HCT116 (cell line): ENCODE data around the gene CUBN.

Source experiments
- CBX3 ChIP-seq: IDR thresholded peaks from 2 replicates; pipeline ENCODE4 v1.6.1; 2012; ENCODE audit warnings: low read depth
- EGR1 ChIP-seq: IDR thresholded peaks from 2 replicates; pipeline ENCODE4 v1.6.1; 2012; ENCODE audit warnings: low read depth
- EZH2 ChIP-seq: fragments of 200-600 bp; sonication (generic); IDR thresholded peaks from 2 replicates; pipeline ENCODE4 v1.6.1; 2017; ENCODE audit warnings: antibody characterized with exemption, mixed run types
- EZH2phosphoT487 ChIP-seq: fragments of 200-600 bp; IDR thresholded peaks from 2 replicates; pipeline ENCODE4 v1.6.1; 2018; ENCODE audit warnings: antibody characterized with exemption, borderline replicate concordance
- JUND ChIP-seq: IDR thresholded peaks from 2 replicates; pipeline ENCODE4 v1.6.1; 2012
- POLR2A ChIP-seq: IDR thresholded peaks from 2 replicates; pipeline ENCODE4 v1.7.0; 2011; ENCODE audit warnings: borderline replicate concordance; ENCODE audit not compliant: insufficient read depth, insufficient read length; ENCODE audit errors: extremely low read depth
- POLR2AphosphoS5 ChIP-seq: IDR thresholded peaks from 2 replicates; pipeline ENCODE4 v1.6.1; 2011; ENCODE audit warnings: mild to moderate bottlenecking, low read depth, low read length, moderate library complexity
- RAD21 ChIP-seq: IDR thresholded peaks from 2 replicates; pipeline ENCODE4 v1.6.1; 2012; ENCODE audit warnings: low read depth, mild to moderate bottlenecking
- TCF7L2 ChIP-seq: IDR thresholded peaks from 2 replicates; pipeline ENCODE4 v1.7.0; 2011; ENCODE audit warnings: borderline replicate concordance, inconsistent platforms; ENCODE audit not compliant: insufficient read depth, insufficient read length; ENCODE audit errors: extremely low read depth
- YY1 ChIP-seq: IDR thresholded peaks from 2 replicates; pipeline ENCODE4 v1.6.1; 2011; ENCODE audit warnings: low read length, low read depth, moderate library complexity, mild to moderate bottlenecking; ENCODE audit not compliant: insufficient replicate concordance; ENCODE audit errors: extremely low read depth
- ZFX ChIP-seq: fragments of 450-650 bp; IDR thresholded peaks from 2 replicates; pipeline ENCODE4 v1.6.1; 2017
- ZNF274 ChIP-seq: fragments of 200-500 bp; sonication (Bioruptor generic); IDR thresholded peaks from 2 replicates; pipeline ENCODE4 v1.6.1; 2014; ENCODE audit warnings: mild to moderate bottlenecking, low read depth, low read length, inconsistent platforms
- TF ChIP-seq, protein P1 (sequence below), 3 experiments: fragments of 200-600 bp in 1 of 3; sonication (generic) in 1 of 3; IDR thresholded peaks in 2 of 3; conservative IDR thresholded peaks in 1 of 3; 2 replicates each; pipeline ENCODE4 v1.5.1; 2012 to 2017; ENCODE audit warnings: low read depth in 2 of 3, low read length in 2 of 3, antibody characterized with exemption in 1 of 3, borderline replicate concordance in 1 of 3, control low read depth in 1 of 3, mild to moderate bottlenecking in 1 of 3, mixed read lengths in 1 of 3, mixed run types in 1 of 3, moderate library complexity in 1 of 3; ENCODE audit not compliant: insufficient read depth in 1 of 3
- TF ChIP-seq, protein P2 (sequence below): IDR thresholded peaks from 2 replicates; pipeline ENCODE4 v1.6.1; 2011; ENCODE audit warnings: mild to moderate bottlenecking, low read length, moderate library complexity; ENCODE audit not compliant: insufficient replicate concordance; ENCODE audit errors: extremely low read depth

DNA sequence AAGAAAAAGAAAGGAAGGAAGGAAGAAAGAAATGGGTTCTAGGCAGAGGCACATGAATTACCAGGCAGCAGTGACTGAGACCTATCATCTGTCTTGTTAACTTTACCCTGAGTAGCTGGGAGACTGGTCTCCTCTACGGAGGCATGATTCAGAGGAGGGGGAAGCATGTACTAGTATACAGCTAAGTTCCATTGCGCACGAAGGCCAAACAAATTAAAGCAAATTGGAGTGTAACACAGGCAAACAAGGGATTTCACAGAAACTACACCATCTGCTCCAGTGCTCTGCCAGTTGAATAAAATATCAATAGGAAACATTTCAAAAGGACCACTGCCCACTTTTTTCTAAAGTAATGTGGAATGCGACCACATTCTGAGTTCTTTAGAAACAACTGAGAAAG is 246.5 kb downstream of the CUBN start:
- TF ChIP-seq, protein P1, sequence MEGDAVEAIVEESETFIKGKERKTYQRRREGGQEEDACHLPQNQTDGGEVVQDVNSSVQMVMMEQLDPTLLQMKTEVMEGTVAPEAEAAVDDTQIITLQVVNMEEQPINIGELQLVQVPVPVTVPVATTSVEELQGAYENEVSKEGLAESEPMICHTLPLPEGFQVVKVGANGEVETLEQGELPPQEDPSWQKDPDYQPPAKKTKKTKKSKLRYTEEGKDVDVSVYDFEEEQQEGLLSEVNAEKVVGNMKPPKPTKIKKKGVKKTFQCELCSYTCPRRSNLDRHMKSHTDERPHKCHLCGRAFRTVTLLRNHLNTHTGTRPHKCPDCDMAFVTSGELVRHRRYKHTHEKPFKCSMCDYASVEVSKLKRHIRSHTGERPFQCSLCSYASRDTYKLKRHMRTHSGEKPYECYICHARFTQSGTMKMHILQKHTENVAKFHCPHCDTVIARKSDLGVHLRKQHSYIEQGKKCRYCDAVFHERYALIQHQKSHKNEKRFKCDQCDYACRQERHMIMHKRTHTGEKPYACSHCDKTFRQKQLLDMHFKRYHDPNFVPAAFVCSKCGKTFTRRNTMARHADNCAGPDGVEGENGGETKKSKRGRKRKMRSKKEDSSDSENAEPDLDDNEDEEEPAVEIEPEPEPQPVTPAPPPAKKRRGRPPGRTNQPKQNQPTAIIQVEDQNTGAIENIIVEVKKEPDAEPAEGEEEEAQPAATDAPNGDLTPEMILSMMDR (IDR thresholded peaks at IDR 0.05 in 2 of 3, conservative IDR thresholded peaks at IDR 0.05 in 1 of 3; ENCODE audit: borderline replicate concordance in 1 of 3, insufficient read depth in 1 of 3, low read depth in 2 of 3, low read length in 2 of 3) = no peak
- TF ChIP-seq EZH2 (no peak), ZNF274 (no peak), POLR2A (no peak), YY1 (no peak), EZH2phosphoT487 (no peak), CBX3 (no peak), EGR1 (no peak), JUND (no peak), POLR2AphosphoS5 (no peak), RAD21 (no peak), TCF7L2 (no peak), ZFX (no peak)
- TF ChIP-seq, protein P2, sequence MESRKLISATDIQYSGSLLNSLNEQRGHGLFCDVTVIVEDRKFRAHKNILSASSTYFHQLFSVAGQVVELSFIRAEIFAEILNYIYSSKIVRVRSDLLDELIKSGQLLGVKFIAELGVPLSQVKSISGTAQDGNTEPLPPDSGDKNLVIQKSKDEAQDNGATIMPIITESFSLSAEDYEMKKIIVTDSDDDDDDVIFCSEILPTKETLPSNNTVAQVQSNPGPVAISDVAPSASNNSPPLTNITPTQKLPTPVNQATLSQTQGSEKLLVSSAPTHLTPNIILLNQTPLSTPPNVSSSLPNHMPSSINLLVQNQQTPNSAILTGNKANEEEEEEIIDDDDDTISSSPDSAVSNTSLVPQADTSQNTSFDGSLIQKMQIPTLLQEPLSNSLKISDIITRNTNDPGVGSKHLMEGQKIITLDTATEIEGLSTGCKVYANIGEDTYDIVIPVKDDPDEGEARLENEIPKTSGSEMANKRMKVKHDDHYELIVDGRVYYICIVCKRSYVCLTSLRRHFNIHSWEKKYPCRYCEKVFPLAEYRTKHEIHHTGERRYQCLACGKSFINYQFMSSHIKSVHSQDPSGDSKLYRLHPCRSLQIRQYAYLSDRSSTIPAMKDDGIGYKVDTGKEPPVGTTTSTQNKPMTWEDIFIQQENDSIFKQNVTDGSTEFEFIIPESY = no peak
